Erythroblast (primary cell): Measurements from ENCODE around the gene BSDC1.

ENCODE experiments used
- GATA1 ChIP-seq: IDR thresholded peaks from 2 replicates; pipeline ENCODE4 v1.6.1; 2011; ENCODE audit warnings: low read depth, mild to moderate bottlenecking, control low read depth, low read length, moderate library complexity
- POLR2A ChIP-seq: IDR thresholded peaks from 2 replicates; pipeline ENCODE4 v1.6.1; 2011; ENCODE audit warnings: mild to moderate bottlenecking, low read length

DNA sequence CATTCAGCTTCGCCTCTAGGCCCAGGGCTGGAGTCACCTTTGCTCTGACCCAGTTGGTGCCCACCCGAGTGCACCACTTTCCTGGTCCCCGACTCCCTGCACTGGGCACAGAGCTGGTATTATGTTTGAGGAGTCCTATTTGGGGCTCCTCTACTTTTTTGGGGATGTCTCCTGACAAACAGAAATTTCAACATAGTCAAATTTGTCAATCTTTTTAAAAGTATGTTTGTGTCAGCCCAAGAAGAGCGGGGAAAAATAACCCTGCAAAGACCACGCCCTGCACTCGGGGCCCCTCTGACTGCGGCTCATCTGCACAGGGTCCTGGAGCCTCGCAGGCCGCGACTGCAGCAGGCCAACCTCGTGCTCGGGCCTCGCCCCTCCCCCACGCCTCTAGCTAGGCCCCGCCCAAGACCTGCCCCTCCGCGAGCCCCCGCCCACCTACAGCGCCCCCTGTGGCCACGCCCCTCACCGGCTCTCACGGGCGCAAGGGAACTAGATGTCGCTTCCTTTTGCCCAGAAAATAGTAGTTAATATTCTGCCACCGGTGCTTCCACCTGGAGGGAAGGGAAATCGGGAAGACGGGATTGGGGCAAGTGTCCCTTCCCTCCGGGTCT lies 43.3 kb downstream of the BSDC1 start:
- no peak for TF ChIP-seq POLR2A
- no peak for TF ChIP-seq GATA1
